ENCODE results near the gene CPSF3.

DNA sequence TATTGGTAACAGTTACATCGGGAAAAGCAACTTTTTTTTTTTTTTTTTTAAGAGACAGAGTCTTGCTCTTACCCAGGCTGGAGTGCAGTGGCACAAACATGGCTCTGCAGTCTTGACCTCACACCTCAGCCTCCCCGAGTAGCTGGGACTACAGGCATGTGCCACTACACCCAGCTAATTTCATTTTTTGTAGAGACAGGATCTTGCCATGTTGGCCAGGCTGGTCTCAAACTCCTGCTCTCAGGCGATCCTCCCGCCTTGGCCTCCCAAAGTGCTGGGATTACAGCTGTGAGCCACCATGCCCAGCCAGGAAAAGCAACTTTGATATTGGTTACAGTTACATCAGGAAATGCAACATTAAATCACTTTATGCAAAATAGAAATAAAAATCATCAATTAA, 4.7 kb upstream of the CPSF3 start:
- TF ChIP-seq, protein P1, sequence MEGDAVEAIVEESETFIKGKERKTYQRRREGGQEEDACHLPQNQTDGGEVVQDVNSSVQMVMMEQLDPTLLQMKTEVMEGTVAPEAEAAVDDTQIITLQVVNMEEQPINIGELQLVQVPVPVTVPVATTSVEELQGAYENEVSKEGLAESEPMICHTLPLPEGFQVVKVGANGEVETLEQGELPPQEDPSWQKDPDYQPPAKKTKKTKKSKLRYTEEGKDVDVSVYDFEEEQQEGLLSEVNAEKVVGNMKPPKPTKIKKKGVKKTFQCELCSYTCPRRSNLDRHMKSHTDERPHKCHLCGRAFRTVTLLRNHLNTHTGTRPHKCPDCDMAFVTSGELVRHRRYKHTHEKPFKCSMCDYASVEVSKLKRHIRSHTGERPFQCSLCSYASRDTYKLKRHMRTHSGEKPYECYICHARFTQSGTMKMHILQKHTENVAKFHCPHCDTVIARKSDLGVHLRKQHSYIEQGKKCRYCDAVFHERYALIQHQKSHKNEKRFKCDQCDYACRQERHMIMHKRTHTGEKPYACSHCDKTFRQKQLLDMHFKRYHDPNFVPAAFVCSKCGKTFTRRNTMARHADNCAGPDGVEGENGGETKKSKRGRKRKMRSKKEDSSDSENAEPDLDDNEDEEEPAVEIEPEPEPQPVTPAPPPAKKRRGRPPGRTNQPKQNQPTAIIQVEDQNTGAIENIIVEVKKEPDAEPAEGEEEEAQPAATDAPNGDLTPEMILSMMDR (IDR thresholded peaks at IDR 0.05), result no peak
- TF ChIP-seq POLR2A (IDR thresholded peaks at IDR 0.05) (no peak), POLR2AphosphoS5 (IDR thresholded peaks at IDR 0.05) (no peak), EP300 (IDR thresholded peaks at IDR 0.05) (no peak)
